Endodermal cell (in vitro differentiated cells): ENCODE results near the gene TBC1D20. TPM values are rescaled to one million over a fixed set of nuclear protein-coding genes. Genes with fewer than 3 reads are reported as not detected.

Source experiments
- DNase-seq: peaks from one replicate; pipeline ENCODE4 v3.0.0-alpha.2; 2017
- H3K27ac ChIP-seq: 2 replicates; pipeline ENCODE4 v1.5.1; 2013; ENCODE audit warnings: mild to moderate bottlenecking, low read depth, low read length, moderate library complexity
- H3K27me3 ChIP-seq: 2 replicates; pipeline ENCODE4 v1.6.1; 2013; ENCODE audit warnings: mild to moderate bottlenecking, low read length, moderate library complexity; ENCODE audit not compliant: insufficient read depth, control insufficient read depth, poor library complexity, severe bottlenecking
- H3K36me3 ChIP-seq: 2 replicates; pipeline ENCODE4 v1.7.0; 2013; ENCODE audit warnings: mild to moderate bottlenecking, low read length, moderate library complexity; ENCODE audit not compliant: control insufficient read depth, insufficient read depth
- H3K4me1 ChIP-seq: one replicate; pipeline ENCODE4 v1.7.0; 2013; ENCODE audit warnings: low read length; ENCODE audit not compliant: control insufficient read depth, insufficient read depth
- H3K4me3 ChIP-seq: 2 replicates; pipeline ENCODE4 v1.5.1; 2013; ENCODE audit warnings: mild to moderate bottlenecking, low read length, moderate library complexity
- H3K9ac ChIP-seq: 2 replicates; pipeline ENCODE4 v1.6.1; 2013; ENCODE audit warnings: mild to moderate bottlenecking, low read length, moderate library complexity; ENCODE audit not compliant: poor library complexity, severe bottlenecking; ENCODE audit errors: extremely low read depth
- H3K9me3 ChIP-seq: 2 replicates; pipeline ENCODE4 v1.6.1; 2013; ENCODE audit warnings: mild to moderate bottlenecking, low read length, moderate library complexity; ENCODE audit not compliant: control insufficient read depth
- H3K27ac Mint-ChIP-seq: 2 replicates; pipeline ENCODE4 v1.8.0; 2020; ENCODE audit warnings: mixed read lengths
- H3K27me3 Mint-ChIP-seq: 2 replicates; pipeline ENCODE4 v1.8.0; 2021; ENCODE audit warnings: mild to moderate bottlenecking, mixed read lengths; ENCODE audit not compliant: insufficient read depth
- H3K36me3 Mint-ChIP-seq: 2 replicates; pipeline ENCODE4 v1.8.0; 2020; ENCODE audit warnings: low read depth, mixed read lengths
- H3K4me1 Mint-ChIP-seq: 2 replicates; pipeline ENCODE4 v1.8.0; 2020; ENCODE audit warnings: mixed read lengths
- H3K4me3 Mint-ChIP-seq: 2 replicates; pipeline ENCODE4 v1.8.0; 2020; ENCODE audit warnings: mild to moderate bottlenecking, moderate library complexity, mixed read lengths
- H3K9me3 Mint-ChIP-seq: 2 replicates; pipeline ENCODE4 v1.8.0; 2020; ENCODE audit warnings: mild to moderate bottlenecking, mixed read lengths
- CTCF ChIP-seq: fragments of 200-600 bp; sonication (generic); conservative IDR thresholded peaks from 2 replicates; pipeline ENCODE4 v1.5.0; 2021; ENCODE audit warnings: antibody characterized with exemption, mild to moderate bottlenecking
- WGBS, 2 experiments: methylation state at CpG; one replicate each; pipeline versions ENCODE4 v1.1.5 to v1.1.7; 2013; ENCODE audit warnings: missing lambda C conversion rate in 2 of 2, mixed read lengths in 1 of 2; ENCODE audit not compliant: insufficient coverage in 1 of 2, insufficient read length in 1 of 2; 5-methylcytosine and 5-hydroxymethylcytosine counted together
- total RNA-seq, 2 donors: library from RNA; stranded (reverse); fragmentation: NEBNext Ultra II Directional in 1 of 2; extraction: Animal tissue kit (Norgen Biotek cat#: 25700) in 1 of 2; gene quantifications; 2 replicates in 1 of 2; 3 replicates in 1 of 2; pipeline ENCODE4 v1.2.1, GENCODE V29; 2021

Gene TBC1D20
- total RNA-seq, 2 donors from 2014 or later, result 24.9 to 28.0 TPM

GRCh38 chr20:400454-401275 is 61.7 kb downstream of the TBC1D20 start:
- DNase-seq, result no peak
- H3K9ac ChIP-seq, result no peak overlapping the region

DNA sequence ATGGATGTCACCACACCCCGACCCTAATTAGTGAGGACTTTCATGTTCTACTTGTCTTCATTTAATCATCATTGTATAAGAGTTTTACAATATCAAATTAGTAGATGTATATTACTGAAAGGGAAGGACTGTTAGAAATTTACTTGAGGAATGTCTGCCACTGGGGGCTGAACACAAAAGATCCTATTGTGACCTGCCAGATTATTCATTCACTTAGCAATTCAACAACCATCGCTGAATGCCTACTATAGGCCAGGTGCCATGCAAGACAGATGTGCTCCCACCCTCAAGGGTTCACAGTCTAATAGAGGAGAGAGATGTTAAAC is 62.2 kb downstream of the TBC1D20 start:
- no peaks in the 10 kb centered on the region for H3K27me3 ChIP-seq
- TF ChIP-seq CTCF, result no peak
- H3K4me3 ChIP-seq, result no peak overlapping the region
- no peak overlapping the region for H3K27ac ChIP-seq
- Mint-ChIP-seq H3K4me1 (no peaks in the 10 kb centered on the region), H3K4me3 (no peak overlapping the region), H3K36me3 (no peaks in the 10 kb centered on the region), H3K27me3 (peaks cover 1% of the 10 kb centered on the region), H3K9me3 (peaks cover 4% of the 10 kb centered on the region), H3K27ac (no peak overlapping the region)
- no peaks in the 10 kb centered on the region for H3K36me3 ChIP-seq
- no peak for DNase-seq
- H3K4me1 ChIP-seq, result no peaks in the 10 kb centered on the region
- no peak overlapping the region for H3K9ac ChIP-seq
- H3K9me3 ChIP-seq, result peaks cover 10% of the 10 kb centered on the region
- WGBS, 2 experiments, result 80 to 91% methylated on average over 1 of the region's 2 CpGs

More at GRCh38 chr20:400454-401275, 61.7 kb downstream of the TBC1D20 start:
- WGBS, 2 experiments, result 83 to 90% methylated on average over 1 to 4 of the region's 5 CpGs
- Histone ChIP-seq H3K9me3 (peaks cover 10% of the 10 kb centered on the region), H3K4me3 (no peak overlapping the region), H3K27me3 (no peaks in the 10 kb centered on the region), H3K4me1 (no peaks in the 10 kb centered on the region), H3K27ac (no peak overlapping the region), H3K36me3 (no peaks in the 10 kb centered on the region)
- Mint-ChIP-seq H3K27me3 (peaks cover 4% of the 10 kb centered on the region), H3K4me3 (no peak overlapping the region), H3K36me3 (no peaks in the 10 kb centered on the region), H3K27ac (no peak overlapping the region), H3K4me1 (no peaks in the 10 kb centered on the region), H3K9me3 (peaks cover 7% of the 10 kb centered on the region)
- no peak for TF ChIP-seq CTCF

- Mint-ChIP-seq H3K27ac (no peak overlapping the region), H3K4me1 (no peaks in the 10 kb centered on the region), H3K36me3 (no peaks in the 10 kb centered on the region), H3K9me3 (peaks cover 3% of the 10 kb centered on the region), H3K4me3 (no peak overlapping the region), H3K27me3 (no peaks in the 10 kb centered on the region)
- Histone ChIP-seq H3K36me3 (no peaks in the 10 kb centered on the region), H3K27me3 (no peaks in the 10 kb centered on the region), H3K4me1 (no peaks in the 10 kb centered on the region), H3K9me3 (peaks cover 10% of the 10 kb centered on the region), H3K4me3 (no peak overlapping the region), H3K9ac (no peak overlapping the region), H3K27ac (no peak overlapping the region)
- DNase-seq, result no peak
- 92 to 97% methylated on average over 6 to 9 of the region's 9 CpGs for WGBS, 2 experiments
- no peak for TF ChIP-seq CTCF
These were observed 63.1 kb downstream of the TBC1D20 start for GRCh38 chr20:399182-399707.
